ENCODE results near the gene CST9L.
"Not testable (repeated sequence)": the region's sequence is repeated elsewhere in the genome, so short reads cannot be mapped to it uniquely, and the experiment has no call there.

Gene CST9L

DNA sequence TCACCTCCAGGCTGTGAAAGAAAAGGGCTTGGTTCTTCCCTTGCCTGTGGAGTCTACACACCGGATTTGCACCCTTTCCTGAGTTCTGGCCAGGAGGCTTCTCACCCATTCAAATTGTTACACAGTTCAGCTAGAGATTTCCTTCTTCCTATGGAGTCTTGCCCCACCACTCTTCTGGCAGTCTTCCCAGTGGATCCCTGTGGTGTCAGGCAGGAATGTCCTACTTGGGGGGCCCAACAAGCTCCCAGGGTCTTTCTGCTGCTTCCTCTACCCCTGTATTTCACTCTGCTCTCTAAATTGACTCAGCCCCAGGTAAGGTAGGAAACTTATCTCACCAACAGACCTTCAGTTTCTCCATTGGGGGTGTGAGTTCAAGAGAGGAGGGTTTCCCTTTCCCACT lies 14.0 kb upstream of the CST9L start:
- no peak overlapping the region for H3K4me3 ChIP-seq (ENCODE audit: low read depth, low read length)
- DNase-seq (ENCODE audit: low read depth): no peak
- TF ChIP-seq, protein P1, sequence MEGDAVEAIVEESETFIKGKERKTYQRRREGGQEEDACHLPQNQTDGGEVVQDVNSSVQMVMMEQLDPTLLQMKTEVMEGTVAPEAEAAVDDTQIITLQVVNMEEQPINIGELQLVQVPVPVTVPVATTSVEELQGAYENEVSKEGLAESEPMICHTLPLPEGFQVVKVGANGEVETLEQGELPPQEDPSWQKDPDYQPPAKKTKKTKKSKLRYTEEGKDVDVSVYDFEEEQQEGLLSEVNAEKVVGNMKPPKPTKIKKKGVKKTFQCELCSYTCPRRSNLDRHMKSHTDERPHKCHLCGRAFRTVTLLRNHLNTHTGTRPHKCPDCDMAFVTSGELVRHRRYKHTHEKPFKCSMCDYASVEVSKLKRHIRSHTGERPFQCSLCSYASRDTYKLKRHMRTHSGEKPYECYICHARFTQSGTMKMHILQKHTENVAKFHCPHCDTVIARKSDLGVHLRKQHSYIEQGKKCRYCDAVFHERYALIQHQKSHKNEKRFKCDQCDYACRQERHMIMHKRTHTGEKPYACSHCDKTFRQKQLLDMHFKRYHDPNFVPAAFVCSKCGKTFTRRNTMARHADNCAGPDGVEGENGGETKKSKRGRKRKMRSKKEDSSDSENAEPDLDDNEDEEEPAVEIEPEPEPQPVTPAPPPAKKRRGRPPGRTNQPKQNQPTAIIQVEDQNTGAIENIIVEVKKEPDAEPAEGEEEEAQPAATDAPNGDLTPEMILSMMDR (IDR thresholded peaks at IDR 0.05; ENCODE audit: low read depth, low read length, missing control alignments): no peak

DNA sequence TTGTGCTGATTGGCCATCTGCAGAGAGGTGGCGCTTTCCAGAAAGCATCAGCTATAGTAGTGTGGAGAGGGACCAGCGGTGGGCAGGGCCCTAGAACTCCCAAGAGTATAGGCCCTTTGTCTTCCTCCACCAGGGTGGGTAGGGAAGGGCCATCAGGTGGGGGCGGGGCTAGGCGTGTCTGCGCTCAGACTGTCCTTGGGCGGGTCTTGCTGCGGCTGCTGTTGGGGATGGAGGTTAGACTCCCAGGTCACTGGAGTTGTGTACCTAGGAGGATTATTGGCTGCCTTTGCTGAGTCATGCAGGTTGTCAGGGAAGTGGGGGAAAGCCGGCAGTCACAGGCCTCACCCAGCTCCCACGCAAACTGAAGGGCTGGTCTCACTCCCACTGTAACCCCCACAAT lies 13.5 kb upstream of the CST9L start:
- DNase-seq (ENCODE audit: low read depth); H3K4me3 ChIP-seq (ENCODE audit: low read depth, low read length): not testable (repeated sequence)

DNA sequence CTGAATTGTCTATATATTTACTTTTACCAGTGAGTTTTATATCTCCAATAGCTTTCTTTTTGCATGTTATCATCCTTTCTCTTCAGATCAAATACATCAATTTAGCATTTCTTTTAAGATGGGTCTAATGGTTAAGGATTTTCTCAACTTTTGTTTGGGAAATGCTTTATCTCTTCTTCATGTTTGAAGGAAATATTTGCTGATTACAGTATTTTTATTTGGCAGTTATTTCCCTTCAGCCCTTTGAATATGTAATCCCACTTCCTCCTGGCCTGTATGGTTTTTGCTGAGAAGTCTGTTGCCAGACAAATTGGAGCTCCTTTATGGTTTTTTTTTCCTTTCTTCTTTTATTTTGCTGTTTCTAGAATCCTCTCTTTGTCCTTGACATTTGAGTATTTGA lies 6.7 kb upstream of the CST9L start:
- no peak overlapping the region for H3K4me3 ChIP-seq (ENCODE audit: low read depth, low read length)
- TF ChIP-seq, protein P1 (IDR thresholded peaks at IDR 0.05; ENCODE audit: low read depth, low read length, missing control alignments): no peak
- DNase-seq (ENCODE audit: low read depth): no peak

DNA sequence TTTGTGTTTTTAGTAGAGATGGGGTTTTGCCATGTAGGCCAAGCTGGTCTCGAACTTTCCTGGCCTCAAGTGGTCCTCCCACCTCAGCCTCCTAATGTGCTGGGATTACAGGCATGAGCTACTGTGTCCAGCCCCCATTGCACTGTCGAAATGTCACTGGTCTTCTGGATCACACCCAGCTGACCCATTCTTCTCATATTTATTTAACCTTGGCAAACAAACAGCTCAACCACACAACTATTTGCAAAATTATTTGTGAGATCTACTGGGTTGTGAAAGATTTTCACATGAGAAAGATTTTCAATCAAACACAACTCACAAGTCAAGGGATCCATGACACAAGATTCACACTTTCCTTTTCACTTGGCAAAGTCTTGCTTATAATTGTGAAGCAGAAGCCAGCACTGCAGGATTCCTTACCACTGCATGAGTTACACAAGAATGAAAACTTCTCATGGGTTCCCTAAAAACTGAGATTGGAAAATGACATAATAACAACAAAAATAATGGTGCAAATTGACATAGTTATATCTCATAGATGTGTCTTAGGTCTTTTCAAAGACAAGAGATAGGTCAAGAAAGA lies 2.0 kb upstream of the CST9L start:
- TF ChIP-seq, protein P1 (IDR thresholded peaks at IDR 0.05; ENCODE audit: low read depth, low read length, missing control alignments): no peak
- DNase-seq (ENCODE audit: low read depth): no peak
- no peak overlapping the region for H3K4me3 ChIP-seq (ENCODE audit: low read depth, low read length)

DNA sequence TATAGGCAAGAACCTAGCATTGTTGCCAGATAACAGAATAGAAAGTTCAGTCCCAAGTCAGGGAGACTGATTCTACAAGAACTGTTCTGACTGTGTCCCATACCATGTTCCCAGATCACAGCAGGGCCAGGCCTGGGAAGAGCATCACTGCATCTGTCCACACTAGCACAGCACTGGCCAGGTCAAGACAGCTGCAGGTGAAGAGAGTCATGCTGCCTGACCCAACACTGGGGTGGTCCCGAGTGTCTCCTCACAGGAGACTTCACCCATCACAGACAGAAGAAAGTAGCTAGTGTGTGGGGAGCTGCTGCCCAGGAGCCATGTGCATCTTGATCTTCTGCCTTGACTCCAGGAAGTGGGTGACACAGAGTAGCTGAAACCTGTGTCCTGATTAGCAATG lies 1.3 kb upstream of the CST9L start:
- H3K4me3 ChIP-seq (ENCODE audit: low read depth, low read length): no peak overlapping the region
- TF ChIP-seq, protein P1 (IDR thresholded peaks at IDR 0.05; ENCODE audit: low read depth, low read length, missing control alignments): no peak
- DNase-seq (ENCODE audit: low read depth): no peak

DNA sequence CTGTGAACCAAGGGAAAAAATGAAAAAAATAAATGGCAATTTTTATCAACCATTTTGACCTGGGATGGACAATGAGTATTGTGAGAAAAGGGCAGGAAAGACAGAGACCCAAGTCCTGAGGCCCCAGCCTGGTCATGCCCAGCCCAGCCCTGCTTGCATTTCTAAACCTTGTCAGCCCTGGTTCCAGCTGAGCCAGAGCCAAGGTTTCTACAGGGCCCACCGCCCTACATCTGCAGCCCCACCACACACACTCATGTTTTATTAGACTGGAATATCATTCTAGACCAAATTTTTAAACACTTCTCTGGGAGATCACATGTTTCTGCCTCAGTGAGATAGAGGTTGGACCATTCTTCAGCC lies 667 bp upstream of the CST9L start:
- TF ChIP-seq, protein P1 (IDR thresholded peaks at IDR 0.05; ENCODE audit: low read depth, low read length, missing control alignments): no peak
- no peak for DNase-seq (ENCODE audit: low read depth)
- no peak overlapping the region for H3K4me3 ChIP-seq (ENCODE audit: low read depth, low read length)

DNA sequence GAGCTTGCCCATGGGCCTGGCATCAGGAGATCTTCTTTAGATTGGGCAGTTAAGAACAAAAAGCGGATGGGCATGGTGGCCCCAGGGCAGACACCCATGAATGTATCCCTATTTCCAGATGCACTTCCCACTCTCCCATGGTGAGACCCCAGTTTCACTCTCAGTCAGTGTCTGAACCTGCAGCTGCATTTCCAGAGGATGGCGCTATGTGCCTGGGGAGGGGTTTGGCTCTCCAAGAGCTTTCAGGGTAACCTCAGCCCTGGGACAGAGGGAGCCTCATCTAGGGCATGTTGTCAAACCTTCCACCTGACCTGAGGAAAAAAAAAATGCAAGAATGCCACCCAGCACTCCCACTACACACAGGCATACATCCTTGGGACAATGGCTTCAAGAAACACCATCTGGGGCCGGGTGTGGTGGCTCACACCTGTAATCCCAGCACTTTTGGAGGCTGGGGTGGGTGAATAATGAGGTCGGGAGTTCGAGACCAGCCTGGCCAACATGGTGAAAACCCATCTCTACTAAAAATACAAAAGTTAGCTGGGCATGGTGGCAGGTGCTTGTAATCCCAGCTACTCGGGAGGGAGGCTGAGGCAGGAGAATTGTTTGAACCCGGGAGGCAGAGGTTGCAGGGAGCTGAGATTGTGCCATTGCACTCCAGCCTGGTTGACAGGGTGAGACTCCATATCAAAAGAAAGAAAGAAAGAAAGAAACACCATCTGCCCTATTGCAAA lies 1.9 kb downstream of the CST9L start:
- DNase-seq (ENCODE audit: low read depth): no peak
- TF ChIP-seq, protein P1 (IDR thresholded peaks at IDR 0.05; ENCODE audit: low read depth, low read length, missing control alignments): no peak
- H3K4me3 ChIP-seq (ENCODE audit: low read depth, low read length): no peak overlapping the region

Measured in GM12864 (cell line).